Stimulated activated memory B cell treated with anti-CD40 and anti-IgM and Interleukin-4, amounts not matched to agents 10 μg/mL and 1 μg/mL and 100 μg/mL, for 72 hours (primary cell): Measurements from ENCODE around the gene SH3TC2.
"Not testable (repeated sequence)": the region's sequence is repeated elsewhere in the genome, so short reads cannot be mapped to it uniquely, and the experiment has no call there.

Source experiments
- ATAC-seq: fragments of 150-1000 bp; cut with Tn5 transposase; 2 replicates; pipeline ENCODE4 v1.10.0; 2021
- H3K27ac Mint-ChIP-seq: one replicate; pipeline ENCODE4 v1.8.0; 2022; ENCODE audit warnings: mild to moderate bottlenecking, mixed read lengths
- H3K27me3 Mint-ChIP-seq: one replicate; pipeline ENCODE4 v1.8.0; 2022; ENCODE audit warnings: mixed read lengths
- H3K36me3 Mint-ChIP-seq: one replicate; pipeline ENCODE4 v1.8.0; 2022; ENCODE audit warnings: mixed read lengths
- H3K4me1 Mint-ChIP-seq: one replicate; pipeline ENCODE4 v1.8.0; 2022; ENCODE audit warnings: mixed read lengths
- H3K4me3 Mint-ChIP-seq: one replicate; pipeline ENCODE4 v1.8.0; 2022; ENCODE audit warnings: mild to moderate bottlenecking, moderate library complexity, mixed read lengths
- H3K9me3 Mint-ChIP-seq: one replicate; pipeline ENCODE4 v1.8.0; 2022; ENCODE audit warnings: mixed read lengths

SH3TC2 gene

DNA sequence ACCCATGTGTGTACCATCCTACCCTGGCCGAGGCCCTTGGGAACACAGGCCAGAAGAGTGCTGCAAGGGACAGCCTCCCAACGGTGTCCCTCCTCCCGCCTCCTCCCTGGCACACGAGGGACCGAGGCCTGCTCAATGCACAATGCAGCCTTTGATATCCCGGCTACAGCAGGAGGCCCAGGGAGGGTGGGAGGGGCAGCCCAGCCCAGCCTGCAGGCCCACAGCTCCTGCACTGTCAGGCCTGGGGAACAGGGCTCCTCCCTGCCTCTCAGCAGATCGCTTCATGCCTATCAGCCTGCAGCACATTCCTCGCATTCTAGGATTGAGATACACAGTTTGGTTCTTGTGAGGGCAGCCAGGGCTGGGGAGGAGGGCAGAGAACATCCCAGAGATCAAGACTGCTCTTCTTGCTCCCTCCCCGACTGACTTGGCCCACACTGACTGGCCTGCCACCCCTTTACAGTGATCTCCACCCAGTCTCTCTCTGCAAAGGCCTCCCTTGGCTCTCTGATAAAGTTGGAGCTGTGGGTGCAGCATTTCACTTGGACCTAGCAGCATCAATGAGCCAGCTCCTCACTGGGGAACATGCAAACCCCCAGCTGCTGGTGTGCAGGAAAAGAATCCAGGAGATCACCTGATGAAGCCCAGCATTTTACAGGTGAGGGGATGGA, at the start of gene SH3TC2:
SH3TC2 (minus strand) TSS at position 46 of the 671 bp plus-strand sequence; CDS start at position 6, 40 bp downstream.
- no peak within 1 kb of the TSS for H3K4me3 Mint-ChIP-seq
- peaks cover 50% of the 10 kb centered on the region for H3K27me3 Mint-ChIP-seq
- no peaks in the 10 kb centered on the region for H3K36me3 Mint-ChIP-seq
- H3K4me1 Mint-ChIP-seq: no peaks in the 10 kb centered on the region
- peaks cover 12% of the 10 kb centered on the region for H3K9me3 Mint-ChIP-seq
- H3K27ac Mint-ChIP-seq: no peak within 1 kb of the TSS
- ATAC-seq: no peak

DNA sequence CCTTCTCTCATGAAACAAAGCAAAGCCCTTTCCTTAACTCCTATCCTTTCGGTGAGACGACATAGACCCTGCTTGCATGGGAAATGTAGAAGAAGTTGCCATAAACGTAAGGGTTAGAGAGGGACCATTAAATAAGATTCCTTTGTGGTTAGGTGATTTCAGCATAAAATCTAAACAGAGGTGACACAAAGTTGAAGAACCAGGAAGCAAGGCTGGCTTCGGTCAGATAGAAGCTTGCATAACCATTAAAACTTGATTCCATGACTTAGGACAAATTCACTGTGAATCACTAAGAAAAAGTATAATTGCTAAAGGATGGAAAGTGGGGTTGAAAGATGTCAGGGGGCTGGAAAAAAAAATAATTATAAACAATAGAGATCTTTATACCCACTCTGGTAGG, 47.5 kb upstream of the SH3TC2 start:
- no peak for ATAC-seq
- Mint-ChIP-seq H3K36me3 (no peaks in the 10 kb centered on the region), H3K4me3 (no peak overlapping the region), H3K27me3 (peaks cover 13% of the 10 kb centered on the region), H3K27ac (no peak overlapping the region), H3K9me3 (no peaks in the 10 kb centered on the region), H3K4me1 (no peaks in the 10 kb centered on the region)

DNA sequence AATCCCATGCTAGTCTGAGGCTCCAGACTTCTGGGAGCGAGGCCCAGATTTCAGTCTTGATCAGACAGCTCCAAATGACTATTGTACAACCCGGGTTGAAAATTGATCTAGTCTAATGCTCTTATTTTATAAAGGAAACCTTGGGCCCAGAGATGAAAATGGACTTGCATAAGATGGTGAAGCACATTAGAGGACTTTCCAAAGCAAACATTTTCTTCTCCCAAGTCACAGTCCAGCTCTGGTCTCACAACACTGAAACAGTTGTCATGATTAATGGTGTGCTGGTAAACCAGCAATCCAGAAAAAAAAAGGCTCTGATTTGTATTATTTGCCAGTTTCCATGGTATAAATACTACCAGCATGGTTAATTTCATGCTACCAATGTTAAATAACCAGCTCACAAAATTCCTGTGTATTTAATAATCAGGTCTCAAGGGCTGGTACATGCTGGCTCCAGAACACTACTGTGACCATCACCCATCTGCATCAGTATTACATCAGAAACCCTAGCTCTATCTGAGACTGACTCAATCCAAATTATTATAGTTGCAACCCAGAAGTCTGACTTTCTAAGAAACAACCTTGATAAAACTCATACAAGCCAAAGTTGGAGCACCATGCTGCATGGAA, 45.9 kb upstream of the SH3TC2 start:
- Mint-ChIP-seq H3K27me3 (peaks cover 11% of the 10 kb centered on the region), H3K4me3 (no peak overlapping the region), H3K9me3 (no peaks in the 10 kb centered on the region), H3K4me1 (no peaks in the 10 kb centered on the region), H3K36me3 (no peaks in the 10 kb centered on the region), H3K27ac (no peak overlapping the region)
- no peak for ATAC-seq

DNA sequence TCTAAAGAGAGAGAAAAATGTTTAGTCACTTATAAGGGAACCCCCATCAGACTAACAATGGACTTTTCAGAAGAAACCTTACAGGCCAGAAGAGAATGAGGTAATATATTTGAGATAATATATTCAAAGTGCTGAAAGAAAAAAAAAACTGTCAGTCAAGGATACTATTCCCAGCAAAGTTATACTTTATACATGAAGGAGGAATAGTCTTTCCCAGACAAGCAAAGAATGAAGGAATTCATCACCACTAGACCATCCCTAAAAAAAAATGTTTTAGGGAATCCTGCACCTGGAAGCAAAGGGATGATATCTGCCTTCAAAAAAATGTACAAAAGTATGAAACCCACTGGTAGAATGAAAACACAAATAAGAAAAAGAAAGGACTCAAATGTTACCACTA, 37.5 kb upstream of the SH3TC2 start:
- Mint-ChIP-seq H3K9me3 (peaks cover 30% of the 10 kb centered on the region), H3K36me3 (peaks cover 14% of the 10 kb centered on the region), H3K27me3 (peaks cover 21% of the 10 kb centered on the region), H3K4me3 (no peak overlapping the region), H3K4me1 (no peaks in the 10 kb centered on the region), H3K27ac (no peak overlapping the region)
- ATAC-seq: no peak

DNA sequence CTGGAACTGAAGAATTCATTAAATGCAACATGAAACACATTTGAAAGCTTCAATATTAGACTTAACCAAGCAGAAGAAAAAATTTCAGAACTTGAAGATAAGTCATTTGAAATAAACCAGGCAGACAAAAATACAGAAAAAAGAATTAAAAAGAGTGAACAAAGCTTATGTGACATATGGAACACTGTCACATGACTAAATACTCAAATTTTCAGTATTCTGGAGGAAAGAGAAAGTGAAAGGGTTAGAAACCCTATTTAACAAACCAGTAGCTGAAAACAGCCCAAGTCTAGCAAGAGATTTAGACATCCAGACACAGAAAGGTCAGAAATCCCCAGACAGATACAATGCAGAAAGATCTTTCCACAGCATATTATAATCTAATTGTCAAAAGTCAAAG, 37.1 kb upstream of the SH3TC2 start:
- peaks cover 14% of the 10 kb centered on the region for H3K36me3 Mint-ChIP-seq
- H3K9me3 Mint-ChIP-seq: peaks cover 31% of the 10 kb centered on the region
- no peaks in the 10 kb centered on the region for H3K4me1 Mint-ChIP-seq
- no peak for ATAC-seq
- H3K27ac Mint-ChIP-seq: no peak overlapping the region
- no peak overlapping the region for H3K4me3 Mint-ChIP-seq
- peaks cover 21% of the 10 kb centered on the region for H3K27me3 Mint-ChIP-seq

DNA sequence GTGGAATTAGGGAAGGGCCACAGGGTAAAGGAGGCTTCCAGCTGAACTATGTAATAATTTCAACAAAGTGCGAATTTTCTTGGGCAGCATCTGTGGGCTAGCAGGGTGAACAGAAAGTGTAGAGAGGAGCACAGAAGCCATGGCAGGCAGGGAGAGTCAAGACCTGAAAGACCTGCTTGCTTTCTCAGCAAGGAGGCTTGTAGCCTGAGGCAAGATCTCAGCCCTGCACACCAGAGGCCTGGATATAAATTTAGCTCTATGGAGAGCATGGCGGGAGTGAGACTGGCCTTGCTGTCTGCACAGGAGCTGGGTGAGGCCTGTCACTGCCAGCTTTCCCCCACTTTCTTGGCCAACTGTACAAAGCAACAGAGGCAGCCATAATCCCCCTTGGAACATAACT, 32.1 kb upstream of the SH3TC2 start:
- no peak overlapping the region for H3K4me3 Mint-ChIP-seq
- no peaks in the 10 kb centered on the region for H3K4me1 Mint-ChIP-seq
- H3K27me3 Mint-ChIP-seq: peaks cover 46% of the 10 kb centered on the region
- H3K36me3 Mint-ChIP-seq: peaks cover 4% of the 10 kb centered on the region
- H3K9me3 Mint-ChIP-seq: peaks cover 20% of the 10 kb centered on the region
- no peak overlapping the region for H3K27ac Mint-ChIP-seq
- ATAC-seq: no peak

DNA sequence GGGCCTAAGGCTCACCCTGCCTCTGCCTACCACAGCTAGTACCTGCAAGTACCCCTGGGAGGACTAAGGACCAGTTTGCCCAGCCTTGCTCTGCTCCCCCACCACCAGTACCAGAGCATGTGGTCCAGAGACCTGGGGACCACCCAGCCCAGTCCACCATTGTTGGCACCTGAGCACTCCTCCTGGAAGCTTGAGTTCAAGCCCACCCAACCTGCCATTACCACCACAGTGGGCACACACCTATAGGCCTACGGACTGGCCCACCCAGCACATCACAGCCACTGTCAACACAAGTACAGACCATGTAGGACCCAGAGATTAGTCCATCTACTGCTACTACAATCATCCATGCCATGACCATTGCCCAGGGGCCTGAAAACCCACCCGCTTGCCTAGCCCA, 30.8 kb upstream of the SH3TC2 start:
- Mint-ChIP-seq H3K4me1 (no peaks in the 10 kb centered on the region), H3K9me3 (peaks cover 9% of the 10 kb centered on the region), H3K27me3 (peaks cover 49% of the 10 kb centered on the region)

DNA sequence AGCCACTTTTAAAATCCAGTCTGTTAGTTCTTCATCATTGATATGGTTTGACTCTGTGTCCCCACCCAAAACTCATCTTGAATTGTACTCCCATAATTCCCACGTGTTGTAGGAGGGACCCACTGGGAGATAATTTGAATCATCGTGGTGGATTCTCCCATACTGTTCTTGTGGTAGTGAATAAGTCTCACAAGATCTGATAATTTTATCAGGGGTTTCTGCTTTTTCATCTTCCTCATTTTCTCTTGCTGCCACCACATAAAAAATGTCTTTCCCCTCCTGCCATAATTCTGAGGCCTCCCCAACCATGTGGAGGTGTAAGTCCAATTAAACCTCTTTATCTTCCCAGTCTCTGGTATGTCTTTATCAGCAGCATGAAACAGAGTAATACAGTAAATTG, 26.9 kb upstream of the SH3TC2 start:
- ATAC-seq: no peak
- Mint-ChIP-seq H3K27me3 (peaks cover 67% of the 10 kb centered on the region), H3K4me1 (no peaks in the 10 kb centered on the region), H3K36me3 (no peaks in the 10 kb centered on the region), H3K9me3 (peaks cover 9% of the 10 kb centered on the region), H3K27ac (no peak overlapping the region), H3K4me3 (no peak overlapping the region)

More for the DNA sequence above, 30.8 kb upstream of the SH3TC2 start:
- Mint-ChIP-seq H3K36me3 (no peaks in the 10 kb centered on the region), H3K4me3 (no peak overlapping the region), H3K27ac (no peak overlapping the region)
- ATAC-seq: no peak

DNA sequence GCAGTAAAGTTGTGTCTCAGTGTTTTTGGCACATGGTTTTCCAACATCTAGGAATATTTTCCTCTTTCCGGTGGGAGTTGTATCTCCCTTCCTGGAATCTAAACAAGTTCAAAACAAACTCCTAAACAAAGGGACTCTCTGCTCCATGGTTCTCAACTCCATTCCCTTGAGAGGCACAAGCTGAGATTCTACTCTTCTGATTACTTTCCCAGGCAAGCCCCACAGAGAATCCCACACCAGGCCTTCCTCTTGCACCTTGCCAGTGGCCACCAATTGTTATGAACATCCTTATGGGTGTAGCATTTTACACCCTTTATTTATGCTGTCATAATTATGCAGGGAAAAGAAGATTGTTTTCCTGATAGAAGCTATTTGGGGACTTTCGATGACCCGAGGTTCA, 25.8 kb upstream of the SH3TC2 start:
- Mint-ChIP-seq H3K27me3 (peaks cover 59% of the 10 kb centered on the region), H3K4me1 (no peaks in the 10 kb centered on the region)

DNA sequence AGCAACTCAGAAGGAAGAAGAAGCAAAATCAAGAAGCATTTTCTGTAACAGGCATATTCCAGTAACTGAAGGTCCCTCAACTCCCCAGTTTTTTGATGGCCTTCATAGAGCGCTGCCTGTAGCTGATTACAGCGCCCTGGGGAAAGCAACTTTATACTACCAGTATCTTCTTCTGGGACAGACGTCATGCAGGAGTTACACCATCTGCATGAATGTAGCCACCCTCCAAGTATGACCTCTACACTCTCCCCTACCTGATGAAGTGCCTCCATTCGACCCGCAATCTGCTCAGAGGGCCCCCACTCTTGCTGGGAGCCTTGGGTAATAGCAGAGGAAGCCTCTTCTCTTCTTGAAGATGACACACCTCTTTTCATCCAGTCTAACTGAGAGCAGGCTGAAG, 21.0 kb upstream of the SH3TC2 start:
- no peak for ATAC-seq
- Mint-ChIP-seq H3K36me3 (no peaks in the 10 kb centered on the region), H3K27me3 (peaks cover 44% of the 10 kb centered on the region), H3K4me3 (no peak overlapping the region), H3K27ac (no peak overlapping the region), H3K4me1 (no peaks in the 10 kb centered on the region), H3K9me3 (peaks cover 10% of the 10 kb centered on the region)

More for the DNA sequence above, 25.8 kb upstream of the SH3TC2 start:
- H3K9me3 Mint-ChIP-seq: peaks cover 9% of the 10 kb centered on the region
- no peak for ATAC-seq
- no peak overlapping the region for H3K27ac Mint-ChIP-seq
- H3K4me3 Mint-ChIP-seq: no peak overlapping the region
- H3K36me3 Mint-ChIP-seq: no peaks in the 10 kb centered on the region

DNA sequence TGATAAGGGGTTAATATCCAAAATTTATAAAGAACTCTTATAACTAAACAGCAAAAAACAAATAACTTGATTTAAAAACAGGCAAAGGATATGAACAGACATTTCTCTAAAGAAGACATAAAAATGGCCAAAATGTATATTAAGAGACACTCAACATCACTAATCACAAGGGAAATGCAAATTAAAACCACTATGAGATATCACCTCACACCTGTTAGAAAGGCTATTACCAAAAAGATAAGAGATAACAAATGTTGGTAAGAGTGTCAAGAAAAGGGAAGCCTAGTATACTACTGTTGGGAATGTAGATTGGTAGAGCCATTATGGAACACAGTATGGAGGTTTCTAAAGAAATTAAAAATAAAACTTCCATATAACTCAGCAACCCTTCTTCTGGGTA, 19.4 kb upstream of the SH3TC2 start:
- ATAC-seq: no peak
- Mint-ChIP-seq H3K4me3 (no peak overlapping the region), H3K9me3 (peaks cover 13% of the 10 kb centered on the region), H3K4me1 (no peaks in the 10 kb centered on the region), H3K36me3 (no peaks in the 10 kb centered on the region), H3K27me3 (peaks cover 44% of the 10 kb centered on the region), H3K27ac (no peak overlapping the region)

DNA sequence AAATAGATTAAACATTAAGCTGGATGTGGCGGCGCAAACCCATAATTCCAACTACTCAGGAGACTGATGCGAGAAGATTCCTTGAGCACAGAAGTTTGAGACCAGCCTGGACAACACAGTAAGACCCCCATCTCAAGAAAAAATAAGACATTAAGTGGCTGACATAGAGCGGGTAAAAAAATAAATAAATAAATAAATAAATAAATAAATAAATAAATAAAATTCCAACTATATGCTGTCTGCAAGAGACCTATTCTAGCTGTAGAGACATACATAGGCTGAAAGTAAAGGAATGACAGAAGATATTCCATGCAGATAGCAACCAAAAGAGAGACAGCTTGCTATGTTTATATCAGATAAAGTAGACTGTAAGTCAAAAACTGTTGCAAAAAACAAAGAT, 17.4 kb upstream of the SH3TC2 start:
- Mint-ChIP-seq H3K36me3 (no peaks in the 10 kb centered on the region), H3K27ac (no peak overlapping the region), H3K27me3 (peaks cover 45% of the 10 kb centered on the region), H3K9me3 (peaks cover 10% of the 10 kb centered on the region), H3K4me1 (no peaks in the 10 kb centered on the region), H3K4me3 (no peak overlapping the region)
- no peak for ATAC-seq

DNA sequence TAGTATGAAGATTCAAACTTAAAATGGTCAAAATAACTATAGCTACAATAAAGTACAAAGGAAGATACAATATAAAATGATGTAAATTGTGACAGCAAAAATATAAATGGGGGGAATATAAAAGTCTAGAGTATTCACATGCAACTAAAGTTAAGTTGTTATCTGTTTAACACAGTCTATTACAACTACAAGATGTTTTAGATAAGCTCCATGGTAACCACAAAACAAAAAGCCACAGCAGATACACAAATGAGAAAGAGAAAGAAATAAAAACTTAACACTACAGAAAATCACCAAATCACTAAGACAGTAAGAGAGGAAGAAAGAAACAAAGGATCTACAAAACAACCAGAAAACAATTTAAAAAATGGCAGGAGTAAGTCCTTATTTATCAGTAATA, 17.0 kb upstream of the SH3TC2 start:
- no peak overlapping the region for H3K4me3 Mint-ChIP-seq

DNA sequence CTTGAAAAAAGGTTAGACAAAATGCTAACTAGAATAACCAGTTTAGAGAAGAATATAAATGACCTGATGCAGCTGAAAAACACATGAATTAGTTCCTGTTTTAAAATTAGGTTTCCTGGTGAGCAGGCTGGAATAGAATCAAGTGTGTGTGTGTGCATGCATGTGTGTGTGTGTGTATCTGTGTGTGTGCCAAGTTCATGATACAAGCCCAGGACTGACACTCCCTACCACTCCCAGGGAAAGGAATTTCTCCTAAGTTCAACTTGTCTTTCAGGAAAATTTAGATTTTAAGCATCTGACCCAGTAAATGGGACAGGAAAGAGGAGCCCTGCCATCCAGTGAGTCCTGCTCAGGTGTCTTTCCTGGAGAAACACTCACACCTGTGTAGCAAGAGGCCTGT, 11.2 kb upstream of the SH3TC2 start:
- ATAC-seq, H3K36me3 Mint-ChIP-seq, H3K4me1 Mint-ChIP-seq, H3K4me3 Mint-ChIP-seq, H3K27ac Mint-ChIP-seq, H3K9me3 Mint-ChIP-seq: not testable (repeated sequence)
- H3K27me3 Mint-ChIP-seq: peaks cover 40% of the 10 kb centered on the region

More for the DNA sequence above, 17.0 kb upstream of the SH3TC2 start:
- Mint-ChIP-seq H3K27ac (no peak overlapping the region), H3K9me3 (peaks cover 10% of the 10 kb centered on the region), H3K4me1 (no peaks in the 10 kb centered on the region), H3K27me3 (peaks cover 46% of the 10 kb centered on the region), H3K36me3 (no peaks in the 10 kb centered on the region)
- no peak for ATAC-seq

DNA sequence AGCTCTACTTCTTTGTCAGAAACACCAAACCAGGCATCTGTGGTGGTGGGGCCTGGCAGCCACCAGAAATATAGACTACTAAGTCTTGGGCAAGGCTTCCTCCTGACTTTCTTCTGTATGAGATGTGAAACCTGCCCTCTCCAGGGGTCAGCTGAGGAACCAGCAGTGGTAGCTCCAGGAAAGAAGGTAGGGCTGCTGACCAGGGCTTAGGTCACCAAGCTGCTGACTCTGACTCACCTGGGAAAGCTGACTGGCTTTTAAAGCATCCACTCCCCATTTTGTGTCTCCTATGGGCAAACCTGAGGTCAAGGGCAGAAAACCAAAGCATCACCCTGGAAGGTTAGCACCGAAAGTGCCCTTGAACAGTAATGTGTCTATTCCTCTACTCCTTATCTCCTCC, 10.4 kb upstream of the SH3TC2 start:
- H3K27ac Mint-ChIP-seq: no peak overlapping the region
- peaks cover 9% of the 10 kb centered on the region for H3K9me3 Mint-ChIP-seq
- peaks cover 38% of the 10 kb centered on the region for H3K27me3 Mint-ChIP-seq
- no peak overlapping the region for H3K4me3 Mint-ChIP-seq
- ATAC-seq: no peak
- no peaks in the 10 kb centered on the region for H3K36me3 Mint-ChIP-seq
- no peaks in the 10 kb centered on the region for H3K4me1 Mint-ChIP-seq

DNA sequence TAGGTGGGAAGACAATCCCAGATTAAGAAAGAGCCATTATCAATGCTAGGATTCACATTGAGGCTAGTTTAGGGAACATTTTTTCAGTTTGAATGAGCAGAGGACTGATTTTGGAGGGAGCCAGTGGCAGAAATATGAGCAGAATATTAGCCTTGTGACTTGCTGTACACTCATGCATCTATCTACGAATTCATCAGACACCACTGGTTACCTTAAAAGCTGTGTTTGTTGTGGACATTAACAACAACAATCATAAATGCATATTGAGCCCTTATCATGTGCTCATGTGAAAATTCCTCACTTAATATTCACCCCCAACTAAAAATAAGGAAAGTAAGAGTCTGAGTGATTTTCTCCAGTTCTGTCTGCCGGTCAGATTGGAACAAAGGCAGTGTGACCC, 9.9 kb upstream of the SH3TC2 start:
- no peaks in the 10 kb centered on the region for H3K4me1 Mint-ChIP-seq
- no peak overlapping the region for H3K4me3 Mint-ChIP-seq
- peaks cover 8% of the 10 kb centered on the region for H3K9me3 Mint-ChIP-seq
- no peak overlapping the region for H3K27ac Mint-ChIP-seq
- no peaks in the 10 kb centered on the region for H3K36me3 Mint-ChIP-seq
- H3K27me3 Mint-ChIP-seq: peaks cover 38% of the 10 kb centered on the region
- no peak for ATAC-seq
